ENCODE data around the gene CALD1.
A peak's percentile ranks its signal among the peaks of the same experiment; 100 is the strongest.

Gene CALD1

DNA sequence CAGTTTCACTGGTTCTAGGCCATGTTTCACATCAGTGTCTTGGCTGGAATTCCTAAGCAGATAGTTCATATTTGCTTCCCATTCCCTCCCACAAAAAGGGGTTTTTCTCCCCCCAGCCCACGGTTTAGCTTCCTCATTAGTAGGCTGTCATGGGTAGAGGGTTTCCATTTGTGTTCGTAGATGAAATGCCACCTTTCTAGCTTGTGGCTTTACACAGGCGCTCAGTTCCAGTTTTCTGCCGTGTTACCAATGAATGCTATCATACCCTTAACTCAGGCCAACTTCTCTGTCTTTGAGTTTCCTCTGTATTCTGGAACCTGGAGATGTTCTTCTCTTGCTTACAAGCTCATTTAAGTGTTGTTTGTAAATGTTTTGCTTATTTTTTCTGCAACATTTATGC lies 26.8 kb downstream of the CALD1 start:
- in situ Hi-C loops (cut with HindIII; ENCODE audit: low sequenced_read_pairs): no loop called here
- no peak overlapping the region for H3K4me3 ChIP-seq (ENCODE audit: low read depth, low read length)
- TF ChIP-seq, protein P1, sequence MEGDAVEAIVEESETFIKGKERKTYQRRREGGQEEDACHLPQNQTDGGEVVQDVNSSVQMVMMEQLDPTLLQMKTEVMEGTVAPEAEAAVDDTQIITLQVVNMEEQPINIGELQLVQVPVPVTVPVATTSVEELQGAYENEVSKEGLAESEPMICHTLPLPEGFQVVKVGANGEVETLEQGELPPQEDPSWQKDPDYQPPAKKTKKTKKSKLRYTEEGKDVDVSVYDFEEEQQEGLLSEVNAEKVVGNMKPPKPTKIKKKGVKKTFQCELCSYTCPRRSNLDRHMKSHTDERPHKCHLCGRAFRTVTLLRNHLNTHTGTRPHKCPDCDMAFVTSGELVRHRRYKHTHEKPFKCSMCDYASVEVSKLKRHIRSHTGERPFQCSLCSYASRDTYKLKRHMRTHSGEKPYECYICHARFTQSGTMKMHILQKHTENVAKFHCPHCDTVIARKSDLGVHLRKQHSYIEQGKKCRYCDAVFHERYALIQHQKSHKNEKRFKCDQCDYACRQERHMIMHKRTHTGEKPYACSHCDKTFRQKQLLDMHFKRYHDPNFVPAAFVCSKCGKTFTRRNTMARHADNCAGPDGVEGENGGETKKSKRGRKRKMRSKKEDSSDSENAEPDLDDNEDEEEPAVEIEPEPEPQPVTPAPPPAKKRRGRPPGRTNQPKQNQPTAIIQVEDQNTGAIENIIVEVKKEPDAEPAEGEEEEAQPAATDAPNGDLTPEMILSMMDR (IDR thresholded peaks at IDR 0.05; ENCODE audit: low read depth, low read length): no peak
- no peak for DNase-seq (ENCODE audit: low read depth, low spot score)

DNA sequence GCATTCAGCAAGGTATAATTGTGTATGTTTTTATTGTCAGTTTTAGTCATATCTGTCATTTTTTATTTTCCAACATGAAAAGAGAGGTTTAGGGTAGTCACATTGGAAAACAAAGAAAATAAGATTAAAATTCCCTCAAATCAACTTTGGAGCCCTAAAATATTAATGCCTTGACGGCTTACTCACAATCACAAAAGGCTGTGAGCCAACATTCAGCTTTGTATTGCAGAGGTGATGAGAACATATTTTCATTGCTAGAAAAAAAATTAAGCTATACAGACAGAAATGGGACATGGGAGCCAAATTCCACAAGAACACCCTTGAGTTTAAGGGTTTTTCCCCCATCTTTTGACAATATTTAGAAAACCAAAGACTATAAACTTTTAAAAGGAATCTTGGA lies 30.2 kb downstream of the CALD1 start:
- no peak for DNase-seq (ENCODE audit: low read depth, low spot score)
- in situ Hi-C loops (cut with HindIII; ENCODE audit: low sequenced_read_pairs): no loop called here
- no peak overlapping the region for H3K4me3 ChIP-seq (ENCODE audit: low read depth, low read length)
- TF ChIP-seq, protein P1 (IDR thresholded peaks at IDR 0.05; ENCODE audit: low read depth, low read length): no peak

DNA sequence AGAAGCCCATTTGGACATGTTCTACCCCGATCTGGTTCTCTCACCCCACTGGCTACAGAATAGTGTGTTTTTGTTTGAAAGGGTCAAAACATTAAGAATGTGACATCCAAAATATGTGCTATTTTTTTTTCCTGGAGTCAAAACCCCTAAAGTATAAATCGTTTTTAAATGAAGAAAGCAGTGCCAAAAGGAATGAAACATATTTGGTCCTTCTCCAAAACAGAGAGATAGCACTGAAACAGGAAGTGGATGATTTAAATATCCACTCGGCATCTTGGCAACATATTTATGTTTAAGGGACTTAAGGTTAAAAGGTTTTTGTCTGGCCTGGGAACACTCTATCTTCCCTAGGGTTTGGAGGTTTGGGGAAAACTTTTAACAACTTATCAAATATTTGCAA lies 32.3 kb downstream of the CALD1 start:
- DNase-seq (ENCODE audit: low read depth, low spot score): peak; percentile 48
- H3K4me3 ChIP-seq (ENCODE audit: low read depth, low read length): no peak overlapping the region
- in situ Hi-C loops (cut with HindIII; ENCODE audit: low sequenced_read_pairs): no loop called here
- TF ChIP-seq, protein P1 (IDR thresholded peaks at IDR 0.05; ENCODE audit: low read depth, low read length): no peak

DNA sequence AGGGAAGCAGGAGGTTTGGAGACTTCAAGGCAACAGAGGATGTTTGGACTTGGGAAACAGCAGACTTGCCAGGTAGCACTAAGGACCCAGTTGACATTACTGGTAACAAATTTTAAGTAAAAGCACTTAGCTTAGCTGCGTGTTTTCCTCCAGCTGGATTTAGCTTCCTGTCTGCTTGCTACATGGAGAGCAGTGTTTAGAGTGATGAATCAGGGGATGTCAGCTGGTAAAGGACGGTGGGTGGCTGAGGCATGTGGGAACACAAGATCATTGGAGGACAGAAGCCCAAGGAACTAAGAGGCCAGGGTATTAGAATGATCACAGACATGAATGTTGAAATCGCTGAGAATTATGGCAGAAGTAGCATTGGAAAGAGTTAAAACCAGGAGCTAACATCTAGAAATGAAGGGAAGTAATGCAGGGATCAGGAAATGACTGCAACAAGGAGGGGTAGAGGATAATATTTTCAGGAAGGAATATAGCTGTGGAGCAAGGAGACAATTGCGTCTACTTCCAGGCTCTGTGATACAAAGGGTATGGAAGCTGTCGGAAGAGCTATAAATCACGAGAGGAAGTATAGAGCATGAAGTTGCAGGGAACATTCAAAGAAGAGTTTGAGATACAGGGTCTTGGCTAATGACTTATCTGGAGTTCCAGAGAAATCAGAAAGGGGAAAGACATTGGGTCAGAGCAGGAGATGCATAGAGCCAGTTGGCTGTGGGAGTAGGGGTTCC lies 34.4 kb downstream of the CALD1 start:
- in situ Hi-C loops (cut with HindIII; ENCODE audit: low sequenced_read_pairs): no loop called here
- H3K4me3 ChIP-seq (ENCODE audit: low read depth, low read length): no peak overlapping the region
- DNase-seq (ENCODE audit: low read depth, low spot score): peak; percentile 58
- TF ChIP-seq, protein P1 (IDR thresholded peaks at IDR 0.05; ENCODE audit: low read depth, low read length): no peak

- no peak for DNase-seq (ENCODE audit: low read depth, low spot score)
- in situ Hi-C loops (cut with HindIII; ENCODE audit: low sequenced_read_pairs): no loop called here
- TF ChIP-seq, protein P1 (IDR thresholded peaks at IDR 0.05; ENCODE audit: low read depth, low read length): no peak
- no peak overlapping the region for H3K4me3 ChIP-seq (ENCODE audit: low read depth, low read length)
Measured at GRCh38 chr7:134814730-134815364, 35.4 kb downstream of the CALD1 start.

DNA sequence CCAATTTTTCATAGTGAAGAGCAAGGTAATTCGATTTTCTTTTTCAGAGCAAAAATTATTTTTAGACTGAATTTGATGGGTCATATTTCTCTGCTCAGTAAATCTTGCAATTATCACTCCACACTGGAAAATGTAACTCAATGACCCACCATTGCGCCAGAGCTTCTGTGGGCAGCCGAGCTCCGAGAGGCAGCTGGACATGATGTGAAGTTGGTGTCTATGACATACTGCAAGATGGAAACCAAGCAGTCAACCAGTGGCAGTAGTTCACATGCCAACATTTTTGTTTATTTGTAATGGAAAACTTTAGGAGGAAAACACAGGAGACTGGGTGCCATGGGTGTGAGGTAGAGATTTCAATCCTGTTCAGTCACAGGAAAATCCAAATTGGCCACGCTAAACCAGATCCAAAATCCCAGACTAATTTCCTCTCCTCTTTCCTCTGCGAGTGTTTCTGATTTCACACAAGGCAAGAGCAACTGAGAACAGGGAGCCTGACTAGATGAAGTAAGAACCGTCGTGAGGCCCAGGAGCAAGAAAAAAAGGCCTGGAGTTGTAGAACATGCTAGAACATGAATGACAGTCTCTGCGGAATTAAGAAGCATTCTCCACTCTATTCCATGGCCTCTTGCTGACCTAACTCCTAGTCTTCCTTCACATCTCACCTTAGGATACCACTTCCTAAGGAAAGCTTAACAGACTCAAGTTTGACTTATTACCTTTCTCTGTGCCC lies 39.3 kb downstream of the CALD1 start:
- H3K4me3 ChIP-seq (ENCODE audit: low read depth, low read length): no peak overlapping the region
- in situ Hi-C loops (cut with HindIII; ENCODE audit: low sequenced_read_pairs): no loop called here
- no peak for DNase-seq (ENCODE audit: low read depth, low spot score)
- TF ChIP-seq, protein P1 (IDR thresholded peaks at IDR 0.05; ENCODE audit: low read depth, low read length): no peak

Measured in astrocyte of the spinal cord (primary cell).